CD14-positive monocyte (primary cell): ENCODE data around the gene MEX3A. TPM values are rescaled to one million over a fixed set of nuclear protein-coding genes. Genes with fewer than 3 reads are reported as not detected.

Experiments
- DNase-seq, 3 donors: peaks; one replicate each; pipeline ENCODE4 v3.0.0-alpha.2; 2011 to 2022
- H2AFZ ChIP-seq: 2 replicates; pipeline ENCODE4 v1.6.0; 2012; ENCODE audit warnings: mild to moderate bottlenecking, low read depth, low read length, inconsistent platforms; ENCODE audit not compliant: insufficient read depth, poor library complexity, severe bottlenecking
- H3K27ac ChIP-seq, 2 donors: 1 replicate in 1 of 2; 2 replicates in 1 of 2; pipeline ENCODE4 v1.5.1; 2012 to 2013; ENCODE audit warnings: low read length in 2 of 2, control low read depth in 1 of 2, inconsistent platforms in 1 of 2, low read depth in 1 of 2, mild to moderate bottlenecking in 1 of 2
- H3K27me3 ChIP-seq, 2 donors: one replicate each; pipeline versions ENCODE4 v1.6.0 to v1.6.1; 2011 to 2013; ENCODE audit warnings: low read length in 2 of 2; ENCODE audit not compliant: control insufficient read depth in 2 of 2, insufficient read depth in 2 of 2
- H3K36me3 ChIP-seq, 2 donors: replicated peaks in 1 of 2; 1 replicate in 1 of 2; 2 replicates in 1 of 2; pipeline versions ENCODE4 v1.5.1 to v1.6.1; 2012 to 2013; ENCODE audit warnings: low read length in 2 of 2, control low read depth in 1 of 2, inconsistent platforms in 1 of 2, mild to moderate bottlenecking in 1 of 2; ENCODE audit not compliant: insufficient read depth in 2 of 2, control insufficient read depth in 1 of 2
- H3K4me1 ChIP-seq, 2 donors: 1 replicate in 1 of 2; 2 replicates in 1 of 2; pipeline versions ENCODE4 v1.5.1 to v1.6.1; 2012 to 2013; ENCODE audit warnings: low read length in 2 of 2, control low read depth in 1 of 2, inconsistent platforms in 1 of 2, mild to moderate bottlenecking in 1 of 2, moderate library complexity in 1 of 2; ENCODE audit not compliant: insufficient read depth in 2 of 2, control insufficient read depth in 1 of 2
- H3K4me2 ChIP-seq: replicated peaks from 2 replicates; pipeline ENCODE3; 2012; ENCODE audit warnings: low read length, moderate library complexity, mild to moderate bottlenecking; ENCODE audit not compliant: poor library complexity, severe bottlenecking; ENCODE audit errors: extremely low read depth
- H3K4me3 ChIP-seq, 3 experiments: fragments of 200-600 bp in 1 of 3; sonication (generic) in 1 of 3; replicated peaks in 1 of 3; 1 replicate in 2 of 3; 2 replicates in 1 of 3; pipeline ENCODE4 v1.5.1; 2011 to 2013; ENCODE audit warnings: low read length in 3 of 3, mild to moderate bottlenecking in 3 of 3, control low read depth in 2 of 3, low read depth in 2 of 3, inconsistent platforms in 1 of 3, moderate library complexity in 1 of 3
- H3K79me2 ChIP-seq: 2 replicates; pipeline ENCODE4 v1.6.0; 2012; ENCODE audit warnings: mild to moderate bottlenecking, control low read depth, inconsistent platforms, low read length, moderate library complexity; ENCODE audit not compliant: insufficient read depth
- H3K9ac ChIP-seq: 2 replicates; pipeline ENCODE4 v1.6.0; 2017; ENCODE audit warnings: low read length, mild to moderate bottlenecking; ENCODE audit not compliant: insufficient read depth, poor library complexity, severe bottlenecking
- H3K9me3 ChIP-seq, 2 donors: replicated peaks in 1 of 2; 1 replicate in 1 of 2; 2 replicates in 1 of 2; pipeline versions ENCODE4 v1.5.1 to v1.6.1; 2012 to 2013; ENCODE audit warnings: low read length in 2 of 2, control low read depth in 1 of 2; ENCODE audit not compliant: control insufficient read depth in 1 of 2, insufficient read depth in 1 of 2
- H4K20me1 ChIP-seq: 2 replicates; pipeline ENCODE4 v1.6.0; 2012; ENCODE audit warnings: mild to moderate bottlenecking, low read length, control low read depth, moderate library complexity; ENCODE audit not compliant: insufficient read depth
- H3K27ac Mint-ChIP-seq, 7 donors: one replicate each; pipeline ENCODE4 v1.8.0; 2020; ENCODE audit warnings: mild to moderate bottlenecking in 7 of 7, mixed read lengths in 7 of 7, moderate library complexity in 6 of 7, inconsistent platforms in 2 of 7
- H3K27me3 Mint-ChIP-seq, 3 donors: one replicate each; pipeline ENCODE4 v1.8.0; 2021 to 2022; ENCODE audit warnings: low read depth in 3 of 3, mild to moderate bottlenecking in 3 of 3, mixed read lengths in 3 of 3, moderate library complexity in 3 of 3, inconsistent platforms in 1 of 3
- H3K36me3 Mint-ChIP-seq, 2 donors: one replicate each; pipeline ENCODE4 v1.8.0; 2020; ENCODE audit warnings: mixed read lengths in 2 of 2, inconsistent platforms in 1 of 2, mild to moderate bottlenecking in 1 of 2
- H3K4me1 Mint-ChIP-seq: one replicate; pipeline ENCODE4 v1.8.0; 2020; ENCODE audit warnings: mild to moderate bottlenecking, mixed read lengths
- H3K4me3 Mint-ChIP-seq, 2 donors: one replicate each; pipeline ENCODE4 v1.8.0; 2020; ENCODE audit warnings: mild to moderate bottlenecking in 2 of 2, mixed read lengths in 2 of 2, moderate library complexity in 1 of 2
- H3K9me3 Mint-ChIP-seq, 7 donors: one replicate each; pipeline ENCODE4 v1.8.0; 2020 to 2022; ENCODE audit warnings: mixed read lengths in 7 of 7, mild to moderate bottlenecking in 6 of 7, moderate library complexity in 6 of 7, inconsistent platforms in 2 of 7
- CTCF ChIP-seq: fragments of 200-600 bp; IDR thresholded peaks from one replicate; pipeline ENCODE4 v1.8.0; 2022; ENCODE audit warnings: antibody characterized with exemption, mild to moderate bottlenecking
- WGBS: methylation state at CpG from one replicate; pipeline ENCODE4 v1.1.5; 2013; ENCODE audit warnings: missing lambda C conversion rate; ENCODE audit not compliant: insufficient coverage; 5-methylcytosine and 5-hydroxymethylcytosine counted together
- intact Hi-C, 2 donors: fragments of 100-400 bp; cut with micrococcal nuclease; formaldehyde crosslinking; loops; one replicate each; pipeline versions ENCODE4 v1.15.0 to v1.15.1; 2023
- polyA plus RNA-seq, 3 donors: library from polyadenylated mRNA; depleted of rRNA in 1 of 3; unstranded in 2 of 3; stranded (reverse) in 1 of 3; fragments of 300-500 nt in 2 of 3; fragments of >200 nt in 1 of 3; fragmentation: Illumina TruSeq in 2 of 3; gene quantifications; 1 replicate in 2 of 3; 2 replicates in 1 of 3; pipeline ENCODE4 v1.2.3, GENCODE V29; 2012 to 2021

The MEX3A gene
- polyA plus RNA-seq, 3 donors = not detected

GRCh38 chr1:156055281-156056048 is 26.8 kb downstream of the MEX3A start:
- peaks cover 6% of the 10 kb centered on the region for H4K20me1 ChIP-seq
- H3K4me2 ChIP-seq = peak overlapping the region; percentile 100
- peaks cover 23 to 38% of the 10 kb centered on the region in 2 donors for H3K4me1 ChIP-seq
- H3K9me3 ChIP-seq = no peaks in the 10 kb centered on the region
- H3K27me3 Mint-ChIP-seq = peaks cover 0 to 1% (median 0%) of the 10 kb centered on the region in 3 donors
- H3K36me3 Mint-ChIP-seq = peaks cover 24 to 26% of the 10 kb centered on the region in 2 donors
- H3K9me3 Mint-ChIP-seq = peaks cover 0 to 2% (median 0%) of the 10 kb centered on the region in 7 donors
- peak overlapping the region; percentile 90 to 93 for H3K4me3 Mint-ChIP-seq
- H3K9ac ChIP-seq = peak overlapping the region; percentile 79
- 0% methylated on average over 4 of the region's 17 CpGs for WGBS
- H3K4me3 ChIP-seq = peak overlapping the region; percentile 61 to 99 (median 93)
- TF ChIP-seq CTCF = no peak
- peak; percentile 38 to 52 (median 50) for DNase-seq
- H3K36me3 ChIP-seq = peaks cover 15 to 16% of the 10 kb centered on the region in 2 donors
- no peaks in the 10 kb centered on the region for H3K27me3 ChIP-seq
- peak overlapping the region; percentile 84 to 86 for H3K27ac ChIP-seq
- peaks cover 25% of the 10 kb centered on the region for H3K4me1 Mint-ChIP-seq
- H3K27ac Mint-ChIP-seq = peak overlapping the region; percentile 84 to 96 (median 93)
- H3K79me2 ChIP-seq = peaks cover 19% of the 10 kb centered on the region
- peak overlapping the region; percentile 94 for H2AFZ ChIP-seq
- intact Hi-C loops = loop anchor here (2.0 to 5.0 kb wide), 3 partner anchors 33 to 121 kb away; partner anchors contain the start of genes SSR2 (in 2 of the 2) and KHDC4 (in 1 of the 2)

GRCh38 chr1:156054500-156055280 is 27.6 kb downstream of the MEX3A start, which contains the start of gene LAMTOR2:
LAMTOR2 (plus strand) TSS chr1:156054782; CDS start chr1:156054890, 108 bp downstream.
- intact Hi-C loops = loop anchor here (2.0 to 5.0 kb wide), 5 partner anchors 32 to 122 kb away; partner anchors contain the start of genes KHDC4 (in 2 of the 2) and SSR2 (in 2 of the 2)
- peak within 1 kb of the TSS; percentile 94 for H2AFZ ChIP-seq
- peak within 1 kb of the TSS; percentile 93 to 97 for H3K4me3 Mint-ChIP-seq

More at GRCh38 chr1:156054500-156055280, 27.6 kb downstream of the MEX3A start, which contains the start of gene LAMTOR2:
- WGBS = under 1% methylated on average over 45 of the region's 53 CpGs
- Mint-ChIP-seq H3K27me3 (peaks cover 0 to 2% (median 1%) of the 10 kb centered on the region in 3 donors), H3K27ac (peak within 1 kb of the TSS; percentile 84 to 96 (median 93)), H3K9me3 (peaks cover 0 to 2% (median 0%) of the 10 kb centered on the region in 7 donors), H3K36me3 (peaks cover 31 to 32% of the 10 kb centered on the region in 2 donors), H3K4me1 (peaks cover 25% of the 10 kb centered on the region)
- Histone ChIP-seq H3K27ac (peak within 1 kb of the TSS; percentile 84 to 86), H4K20me1 (peaks cover 6% of the 10 kb centered on the region), H3K79me2 (peaks cover 19% of the 10 kb centered on the region), H3K4me3 (peak within 1 kb of the TSS; percentile 61 to 99 (median 93)), H3K9ac (peak within 1 kb of the TSS; percentile 79), H3K9me3 (no peaks in the 10 kb centered on the region), H3K27me3 (no peaks in the 10 kb centered on the region), H3K4me2 (peak within 1 kb of the TSS; percentile 100), H3K4me1 (peaks cover 23 to 38% of the 10 kb centered on the region in 2 donors), H3K36me3 (peaks cover 17 to 24% of the 10 kb centered on the region in 2 donors)
- peak; percentile 87 to 93 (median 91) for DNase-seq
- no peak for TF ChIP-seq CTCF
